COR-L47 (cell line): ENCODE results near the gene ZBTB8A.
"Not testable (repeated sequence)": the region's sequence is repeated elsewhere in the genome, so short reads cannot be mapped to it uniquely, and the experiment has no call there.

Experiments
- DNase-seq: peaks from one replicate; lab custom pipeline; 2025; lab: John Stamatoyannopoulos, UW

Gene ZBTB8A

GRCh38 chr1:32536764-32537163 is 2.5 kb upstream of the ZBTB8A start:
- no peak for DNase-seq

GRCh38 chr1:32539584-32540571 is 651 bp downstream of the ZBTB8A start:
- DNase-seq = peak; percentile 32

- DNase-seq = peak; percentile 21
Measured at GRCh38 chr1:32540605-32541004, 1.4 kb downstream of the ZBTB8A start.

- DNase-seq = no peak
Measured at GRCh38 chr1:32541064-32541566, 1.9 kb downstream of the ZBTB8A start.

- no peak for DNase-seq
Measured at GRCh38 chr1:32546611-32547010, 7.4 kb downstream of the ZBTB8A start.

GRCh38 chr1:32549616-32550015 is 10.4 kb downstream of the ZBTB8A start:
- no peak for DNase-seq

- DNase-seq = no peak
Measured at GRCh38 chr1:32554288-32554687, 15.1 kb downstream of the ZBTB8A start.

GRCh38 chr1:32557035-32557434 is 17.8 kb downstream of the ZBTB8A start:
- DNase-seq = not testable (repeated sequence)

- no peak for DNase-seq
Measured at GRCh38 chr1:32557812-32558211, 18.6 kb downstream of the ZBTB8A start.

- DNase-seq = no peak
Measured at GRCh38 chr1:32568929-32569328, 29.7 kb downstream of the ZBTB8A start.

GRCh38 chr1:32580348-32581017 is 41.3 kb downstream of the ZBTB8A start:
- no peak for DNase-seq

- no peak for DNase-seq
Measured at GRCh38 chr1:32592943-32593342, 53.7 kb downstream of the ZBTB8A start.

- DNase-seq = no peak
Measured at GRCh38 chr1:32600034-32600433, 60.8 kb downstream of the ZBTB8A start.

- DNase-seq = no peak
Measured at GRCh38 chr1:32605711-32606424, 66.6 kb downstream of the ZBTB8A start.

- no peak for DNase-seq
Measured at GRCh38 chr1:32606565-32607371, 67.5 kb downstream of the ZBTB8A start.

- DNase-seq = no peak
Measured at GRCh38 chr1:32609180-32609579, 70.0 kb downstream of the ZBTB8A start.

- no peak for DNase-seq
Measured at GRCh38 chr1:32611859-32612188, 72.6 kb downstream of the ZBTB8A start.

GRCh38 chr1:32612189-32612881 is 73.1 kb downstream of the ZBTB8A start:
- peak; percentile 57 for DNase-seq

GRCh38 chr1:32613472-32613871 is 74.2 kb downstream of the ZBTB8A start:
- DNase-seq = no peak

- peak; percentile 4 for DNase-seq
Measured at GRCh38 chr1:32618673-32619221, 79.5 kb downstream of the ZBTB8A start.
